ENCODE results near the gene MRPS10.

The MRPS10 gene

GRCh38 chr6:42232035-42232434 lies 14.4 kb upstream of the MRPS10 start:
- no peak for TF ChIP-seq CTCF (IDR thresholded peaks at IDR 0.05; ENCODE audit: borderline replicate concordance, control extremely low read depth, extremely low read depth, insufficient read depth, missing control alignments)
- in situ Hi-C loops (cut with MboI; ENCODE audit: low sequenced_read_pairs, unreplicated experiment): no loop called here
- no peak for DNase-seq (ENCODE audit: low spot score)

GRCh38 chr6:42230345-42231321 lies 13.0 kb upstream of the MRPS10 start:
- peak; percentile 52 for TF ChIP-seq CTCF (IDR thresholded peaks at IDR 0.05; ENCODE audit: borderline replicate concordance, control extremely low read depth, extremely low read depth, insufficient read depth, missing control alignments)
- in situ Hi-C loops (cut with MboI; ENCODE audit: low sequenced_read_pairs, unreplicated experiment): no loop called here
- DNase-seq (ENCODE audit: low spot score): peak; percentile 54

GRCh38 chr6:42229506-42230119 lies 12.0 kb upstream of the MRPS10 start:
- no peak for TF ChIP-seq CTCF (IDR thresholded peaks at IDR 0.05; ENCODE audit: borderline replicate concordance, control extremely low read depth, extremely low read depth, insufficient read depth, missing control alignments)
- no peak for DNase-seq (ENCODE audit: low spot score)
- in situ Hi-C loops (cut with MboI; ENCODE audit: low sequenced_read_pairs, unreplicated experiment): no loop called here

GRCh38 chr6:42228305-42228704 lies 10.6 kb upstream of the MRPS10 start:
- in situ Hi-C loops (cut with MboI; ENCODE audit: low sequenced_read_pairs, unreplicated experiment): no loop called here
- TF ChIP-seq CTCF (IDR thresholded peaks at IDR 0.05; ENCODE audit: borderline replicate concordance, control extremely low read depth, extremely low read depth, insufficient read depth, missing control alignments): no peak
- no peak for DNase-seq (ENCODE audit: low spot score)

GRCh38 chr6:42227173-42227850 lies 9.7 kb upstream of the MRPS10 start:
- no peak for TF ChIP-seq CTCF (IDR thresholded peaks at IDR 0.05; ENCODE audit: borderline replicate concordance, control extremely low read depth, extremely low read depth, insufficient read depth, missing control alignments)
- in situ Hi-C loops (cut with MboI; ENCODE audit: low sequenced_read_pairs, unreplicated experiment): no loop called here
- DNase-seq (ENCODE audit: low spot score): no peak

GRCh38 chr6:42226645-42227143 lies 9.0 kb upstream of the MRPS10 start:
- TF ChIP-seq CTCF (IDR thresholded peaks at IDR 0.05; ENCODE audit: borderline replicate concordance, control extremely low read depth, extremely low read depth, insufficient read depth, missing control alignments): no peak
- no peak for DNase-seq (ENCODE audit: low spot score)
- in situ Hi-C loops (cut with MboI; ENCODE audit: low sequenced_read_pairs, unreplicated experiment): no loop called here

Measured in GM13976 (cell line).